Measurements from ENCODE around the gene FLVCR2. TPM values are rescaled to one million over a fixed set of nuclear protein-coding genes. Genes with fewer than 3 reads are reported as not detected.
A peak's percentile ranks its signal among the peaks of the same experiment; 100 is the strongest.

The FLVCR2 gene
- total and polyA plus RNA-seq, 8 donors, result 0.33 to 6.3 (median 2.4) TPM

DNA sequence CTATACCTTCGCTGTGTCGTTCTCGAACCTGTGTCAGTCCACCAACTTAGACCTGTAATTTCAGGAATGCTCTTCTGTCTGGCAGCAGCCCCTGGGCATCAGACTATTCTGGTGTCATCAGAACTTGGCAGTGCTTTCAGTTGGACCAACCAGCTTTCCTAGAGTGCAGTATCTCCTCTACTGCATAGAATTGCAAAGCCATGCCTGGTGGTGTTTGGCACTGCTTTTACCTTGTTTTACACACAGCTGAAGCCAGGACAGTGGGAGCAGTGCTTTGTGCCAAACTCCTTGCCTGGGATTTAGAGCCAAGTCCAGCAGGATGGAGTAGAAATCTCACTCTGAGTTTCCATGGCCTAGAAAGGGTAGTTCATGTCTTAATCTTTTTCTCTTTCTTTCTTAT, 1.5 kb downstream of the FLVCR2 start:
- no peak for ATAC-seq
- H3K27ac ChIP-seq, result no peak overlapping the region
- DNase-seq, result no peak
- peaks cover 6 to 10% (median 7%) of the 10 kb centered on the region in 3 donors for H3K4me1 ChIP-seq
- whole genome bisulfite sequencing, 2 donors, result 82 to 96% methylated on average over 3 of the region's 3 CpGs
- H3K9me3 ChIP-seq, result no peaks in the 10 kb centered on the region
- H3K4me3 ChIP-seq, result peak overlapping the region in 1 of 4 donors; percentile 46
- intact Hi-C loops (cut with DNase I), result loop anchor here (5.0 to 10.0 kb wide), 3 partner anchors 72 to 77 kb away; no protein-coding TSS in a partner anchor
- H3K36me3 ChIP-seq, result no peaks in the 10 kb centered on the region
- FAIRE-seq, result no peak
- no peaks in the 10 kb centered on the region for H3K27me3 ChIP-seq
- TF ChIP-seq, protein P1, sequence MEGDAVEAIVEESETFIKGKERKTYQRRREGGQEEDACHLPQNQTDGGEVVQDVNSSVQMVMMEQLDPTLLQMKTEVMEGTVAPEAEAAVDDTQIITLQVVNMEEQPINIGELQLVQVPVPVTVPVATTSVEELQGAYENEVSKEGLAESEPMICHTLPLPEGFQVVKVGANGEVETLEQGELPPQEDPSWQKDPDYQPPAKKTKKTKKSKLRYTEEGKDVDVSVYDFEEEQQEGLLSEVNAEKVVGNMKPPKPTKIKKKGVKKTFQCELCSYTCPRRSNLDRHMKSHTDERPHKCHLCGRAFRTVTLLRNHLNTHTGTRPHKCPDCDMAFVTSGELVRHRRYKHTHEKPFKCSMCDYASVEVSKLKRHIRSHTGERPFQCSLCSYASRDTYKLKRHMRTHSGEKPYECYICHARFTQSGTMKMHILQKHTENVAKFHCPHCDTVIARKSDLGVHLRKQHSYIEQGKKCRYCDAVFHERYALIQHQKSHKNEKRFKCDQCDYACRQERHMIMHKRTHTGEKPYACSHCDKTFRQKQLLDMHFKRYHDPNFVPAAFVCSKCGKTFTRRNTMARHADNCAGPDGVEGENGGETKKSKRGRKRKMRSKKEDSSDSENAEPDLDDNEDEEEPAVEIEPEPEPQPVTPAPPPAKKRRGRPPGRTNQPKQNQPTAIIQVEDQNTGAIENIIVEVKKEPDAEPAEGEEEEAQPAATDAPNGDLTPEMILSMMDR (IDR thresholded peaks at IDR 0.05), result no peak

DNA sequence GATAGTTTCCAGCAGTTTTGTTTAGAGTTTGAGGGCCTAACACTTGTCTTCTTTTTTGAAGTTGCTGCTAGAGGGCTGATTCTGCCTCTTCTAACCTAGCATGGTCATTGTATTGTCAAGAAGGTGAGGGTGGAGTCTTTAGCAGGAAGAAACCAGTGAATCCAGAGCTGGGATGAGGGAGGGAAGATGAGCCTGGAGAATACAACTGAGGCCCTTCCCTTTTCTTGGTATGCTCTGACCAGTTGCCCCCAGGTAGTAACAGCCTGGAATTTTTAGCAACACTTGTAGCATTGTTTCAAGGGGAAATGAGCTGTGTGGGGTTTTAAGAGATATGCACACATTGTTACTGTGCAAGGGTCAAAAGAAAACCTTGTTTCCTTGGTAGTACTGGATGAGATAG, 9.0 kb downstream of the FLVCR2 start:
- ATAC-seq, result no peak
- H3K27me3 ChIP-seq, result no peaks in the 10 kb centered on the region
- H3K4me3 ChIP-seq, result no peak overlapping the region
- intact Hi-C loops (cut with DNase I), result no loop called here
- no peak for FAIRE-seq
- TF ChIP-seq, protein P1 (IDR thresholded peaks at IDR 0.05), result no peak
- H3K4me1 ChIP-seq, result no peaks in the 10 kb centered on the region
- no peaks in the 10 kb centered on the region for H3K36me3 ChIP-seq
- H3K9me3 ChIP-seq, result no peaks in the 10 kb centered on the region
- no peak for DNase-seq
- H3K27ac ChIP-seq, result no peak overlapping the region

DNA sequence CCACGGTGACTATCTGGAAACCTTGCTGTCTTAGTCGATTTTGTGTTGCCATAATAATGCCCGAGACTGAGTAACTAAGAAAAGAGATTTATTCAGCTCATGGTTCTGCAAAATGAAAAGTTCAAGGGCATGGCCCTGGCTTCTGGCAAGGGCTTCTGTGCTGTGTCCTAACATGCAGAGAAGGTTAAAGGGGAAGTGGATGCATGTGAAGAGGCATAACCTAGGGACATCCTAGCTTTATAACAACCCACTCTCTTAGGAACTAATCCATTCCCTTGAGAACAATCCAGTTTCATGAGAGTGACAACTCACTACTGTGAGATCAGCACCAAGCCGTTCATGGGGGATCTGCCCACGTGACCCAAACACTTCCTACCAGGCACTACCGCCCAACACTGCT, 11.5 kb downstream of the FLVCR2 start:
- ATAC-seq (no peak), DNase-seq (no peak), FAIRE-seq (no peak)
- intact Hi-C loops (cut with DNase I), result no loop called here
- Histone ChIP-seq H3K9me3 (no peaks in the 10 kb centered on the region), H3K27me3 (no peaks in the 10 kb centered on the region), H3K4me1 (no peaks in the 10 kb centered on the region), H3K36me3 (no peaks in the 10 kb centered on the region), H3K4me3 (no peak overlapping the region), H3K27ac (no peak overlapping the region)
- TF ChIP-seq, protein P1 (IDR thresholded peaks at IDR 0.05), result no peak
- 69 to 82% methylated on average over 6 of the region's 6 CpGs for WGBS, 2 donors

DNA sequence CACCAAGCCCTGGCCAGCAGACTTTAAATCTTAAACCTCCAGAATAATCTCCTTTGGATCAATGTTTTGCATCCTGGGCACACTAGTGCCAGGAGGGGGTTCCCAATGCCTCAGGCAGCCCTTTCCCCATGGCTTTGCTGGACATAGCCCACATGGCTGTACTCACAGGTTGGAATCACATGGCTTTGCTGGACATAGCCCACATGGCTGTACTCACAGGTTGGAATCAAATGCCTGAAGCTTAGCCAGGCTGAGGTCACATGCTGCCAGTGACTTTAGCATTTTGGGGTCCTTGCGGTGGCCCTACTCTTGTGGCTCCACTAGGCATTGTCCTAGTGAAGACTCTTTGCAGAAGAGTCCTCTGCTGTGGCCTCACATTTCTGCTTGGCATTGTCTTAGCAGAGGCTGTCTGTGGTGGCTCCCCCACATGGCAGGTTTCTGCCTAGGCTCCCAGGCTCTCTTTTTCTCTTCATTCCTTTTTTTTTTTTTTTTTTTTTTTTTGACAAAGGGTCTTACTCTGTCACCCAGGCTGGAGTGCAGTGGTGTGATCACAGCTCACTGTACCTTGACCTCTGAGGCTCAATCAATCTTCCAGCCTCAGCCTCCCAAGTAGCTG, 13.0 kb downstream of the FLVCR2 start:
- ATAC-seq, result no peak
- Histone ChIP-seq H3K27me3 (no peaks in the 10 kb centered on the region), H3K9me3 (no peaks in the 10 kb centered on the region), H3K4me1 (no peaks in the 10 kb centered on the region), H3K4me3 (no peak overlapping the region), H3K36me3 (no peaks in the 10 kb centered on the region), H3K27ac (no peak overlapping the region)
- TF ChIP-seq, protein P1 (IDR thresholded peaks at IDR 0.05), result no peak
- no peak for DNase-seq
- intact Hi-C loops (cut with DNase I), result no loop called here
- WGBS, 2 donors, result 96 to 100% methylated on average over 1 of the region's 1 CpG
- FAIRE-seq, result no peak

DNA sequence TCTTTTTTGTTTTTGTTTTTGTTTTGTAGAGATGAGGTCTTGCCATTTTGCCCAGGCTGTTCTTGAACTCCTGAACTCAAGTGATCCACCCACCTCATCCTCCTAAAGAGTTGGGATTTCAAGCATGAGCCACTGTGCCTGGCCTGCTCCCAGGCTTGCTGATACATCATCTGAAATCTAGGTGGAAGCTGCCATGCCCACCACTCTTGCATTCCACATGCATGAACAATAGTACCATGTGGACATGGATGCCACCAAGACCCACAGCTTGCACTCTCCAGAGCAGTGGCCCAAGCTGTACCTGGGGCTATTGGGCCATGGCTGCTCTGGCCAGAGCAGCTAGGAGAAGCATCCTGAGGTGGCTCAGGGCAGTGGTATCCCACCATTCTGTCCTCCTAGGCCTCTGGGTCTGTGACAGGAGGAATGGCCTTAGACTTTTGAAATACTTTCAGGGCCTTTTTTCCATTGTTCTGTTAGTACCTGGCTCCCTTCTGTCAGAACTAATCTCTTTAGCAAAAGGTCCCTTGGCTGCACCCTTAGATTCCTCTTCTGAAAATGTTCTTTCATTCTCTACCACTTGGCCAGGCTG, 13.7 kb downstream of the FLVCR2 start:
- ATAC-seq, result no peak

More for the DNA sequence above, 13.7 kb downstream of the FLVCR2 start:
- Histone ChIP-seq H3K4me1 (no peaks in the 10 kb centered on the region), H3K36me3 (no peaks in the 10 kb centered on the region), H3K9me3 (no peaks in the 10 kb centered on the region), H3K27me3 (no peaks in the 10 kb centered on the region), H3K4me3 (no peak overlapping the region), H3K27ac (no peak overlapping the region)
- DNase-seq, result no peak
- FAIRE-seq, result no peak
- TF ChIP-seq, protein P1 (IDR thresholded peaks at IDR 0.05), result no peak
- intact Hi-C loops (cut with DNase I), result no loop called here
